ENCODE measurements around the gene RCC1. TPM values are rescaled to one million over a fixed set of nuclear protein-coding genes. Genes with fewer than 3 reads are reported as not detected.

RCC1 gene
- total RNA-seq, 1 experiment from 2014 or later, result 61.2 TPM

GRCh38 chr1:28482702-28483101 is 23.1 kb upstream of the RCC1 start:
- H3K27me3 ChIP-seq (ENCODE audit: control insufficient read depth, insufficient read depth, low read length), result no peaks in the 10 kb centered on the region
- H3K4me1 ChIP-seq (ENCODE audit: control insufficient read depth, insufficient read depth, low read length), result no peaks in the 10 kb centered on the region
- intact Hi-C loops (cut with micrococcal nuclease; ENCODE audit: unreplicated experiment) (no loop called here), in situ Hi-C loops (cut with HindIII; ENCODE audit: low pct_unique_long_range_greater_than_20kb, low sequenced_read_pairs) (no loop called here)
- H3K27ac ChIP-seq (ENCODE audit: low read length), result no peak overlapping the region
- no peak overlapping the region for H3K4me3 ChIP-seq (ENCODE audit: low read depth in 2 of 2, low read length in 2 of 2)
- no TSS peak for BruUV-seq (replicated peaks)
- H3K9me3 ChIP-seq (ENCODE audit: control insufficient read depth, insufficient read depth, low read depth, low read length), result no peaks in the 10 kb centered on the region
- POLR2A ChIA-PET, result interaction anchor here (0.6 kb wide), 1 partner anchor 119 kb away, joined by 3 read pairs; no protein-coding TSS in a partner anchor
- CTCF ChIA-PET, result no interaction called here
- TF ChIP-seq POLR2AphosphoS5 (IDR thresholded peaks at IDR 0.05; ENCODE audit: low read depth, low read length), result no peak
- no peak for TF ChIP-seq TCF7L2 (IDR thresholded peaks at IDR 0.05; ENCODE audit: low read depth, low read length)
- TF ChIP-seq SIN3A (IDR thresholded peaks at IDR 0.05; ENCODE audit: borderline replicate concordance, insufficient read depth, low read depth, low read length), result no peak
- no peak for TF ChIP-seq REST (IDR thresholded peaks at IDR 0.05; ENCODE audit: insufficient read depth in 1 of 2, low read depth in 2 of 2, low read length in 1 of 2)
- TF ChIP-seq CTCF (IDR thresholded peaks at IDR 0.05), result no peak
- no peak for ATAC-seq
- H3K36me3 ChIP-seq (ENCODE audit: control insufficient read depth, insufficient read depth, low read length), result 0 out of 2 replicates have a peak, but pooled peaks cover 3% of the 10 kb centered on the region
- DNase-seq (ENCODE audit: low read depth, low spot score), result no peak

- intact Hi-C loops (cut with micrococcal nuclease; ENCODE audit: unreplicated experiment), result no loop called here
- no peak for TF ChIP-seq CTCF (IDR thresholded peaks at IDR 0.05)
- no peak for TF ChIP-seq SIN3A (IDR thresholded peaks at IDR 0.05; ENCODE audit: borderline replicate concordance, insufficient read depth, low read depth, low read length)
- TF ChIP-seq TCF7L2 (IDR thresholded peaks at IDR 0.05; ENCODE audit: low read depth, low read length), result no peak
- TF ChIP-seq POLR2AphosphoS5 (IDR thresholded peaks at IDR 0.05; ENCODE audit: low read depth, low read length), result no peak
- no peak for TF ChIP-seq REST (IDR thresholded peaks at IDR 0.05; ENCODE audit: insufficient read depth in 1 of 2, low read depth in 2 of 2, low read length in 1 of 2)
- ChIA-PET CTCF (no interaction called here), POLR2A (interaction anchor here (0.9 kb wide), 1 partner anchor 11 kb away, joined by 4 read pairs; the partner anchor contains the start of gene RCC1)
- H3K4me3 ChIP-seq (ENCODE audit: low read depth in 2 of 2, low read length in 2 of 2), result no peak overlapping the region
- in situ Hi-C loops (cut with HindIII; ENCODE audit: low pct_unique_long_range_greater_than_20kb, low sequenced_read_pairs), result no loop called here
- no peaks in the 10 kb centered on the region for H3K9me3 ChIP-seq (ENCODE audit: control insufficient read depth, insufficient read depth, low read depth, low read length)
- no TSS peak for BruUV-seq (replicated peaks)
- DNase-seq (ENCODE audit: low read depth, low spot score), result no peak
- H3K36me3 ChIP-seq (ENCODE audit: control insufficient read depth, insufficient read depth, low read length), result peaks cover 13% of the 10 kb centered on the region
- H3K4me1 ChIP-seq (ENCODE audit: control insufficient read depth, insufficient read depth, low read length), result no peaks in the 10 kb centered on the region
- no peaks in the 10 kb centered on the region for H3K27me3 ChIP-seq (ENCODE audit: control insufficient read depth, insufficient read depth, low read length)
- ATAC-seq, result no peak
- no peak overlapping the region for H3K27ac ChIP-seq (ENCODE audit: low read length)
Observed at GRCh38 chr1:28494737-28495136, 11.1 kb upstream of the RCC1 start.

Measured in Panc1 (cell line).